Parathyroid adenoma (tissue), 2 donors: ENCODE results near the gene ZNF844.

Source experiments
- H2AFZ ChIP-seq: fragments of 300-600 bp; sonication (generic); one replicate; pipeline ENCODE4 v1.7.0; 2017; ENCODE audit warnings: antibody characterized with exemption, mild to moderate bottlenecking
- H3K27ac ChIP-seq: fragments of 300-600 bp; sonication (generic); one replicate; pipeline ENCODE4 v1.7.0; 2017
- H3K27me3 ChIP-seq: fragments of 300-600 bp; sonication (generic); one replicate; pipeline ENCODE4 v1.7.0; 2017; ENCODE audit warnings: low read length; ENCODE audit not compliant: control insufficient read depth, insufficient read depth
- H3K36me3 ChIP-seq: fragments of 300-600 bp; sonication (generic); one replicate; pipeline ENCODE4 v1.7.0; 2017; ENCODE audit warnings: low read length; ENCODE audit not compliant: control insufficient read depth, insufficient read depth
- H3K4me1 ChIP-seq: fragments of 300-600 bp; sonication (generic); one replicate; pipeline ENCODE4 v1.7.0; 2017; ENCODE audit warnings: control low read depth
- H3K4me2 ChIP-seq: fragments of 300-600 bp; sonication (generic); one replicate; pipeline ENCODE4 v1.7.0; 2017; ENCODE audit warnings: low read length
- H3K4me3 ChIP-seq: fragments of 300-600 bp; sonication (generic); one replicate; pipeline ENCODE4 v1.7.0; 2017; ENCODE audit warnings: low read depth, low read length
- H3K79me2 ChIP-seq: fragments of 300-600 bp; sonication (generic); one replicate; pipeline ENCODE4 v1.7.0; 2017; ENCODE audit warnings: control low read depth
- H3K9ac ChIP-seq: fragments of 300-600 bp; sonication (generic); one replicate; pipeline ENCODE4 v1.7.0; 2017; ENCODE audit warnings: mild to moderate bottlenecking
- H3K9me3 ChIP-seq: fragments of 300-600 bp; sonication (generic); one replicate; pipeline ENCODE4 v1.7.0; 2017; ENCODE audit warnings: low read length; ENCODE audit not compliant: control insufficient read depth
- TF ChIP-seq, protein P1 (sequence below): fragments of 300-600 bp; sonication (generic); IDR thresholded peaks from one replicate; pipeline ENCODE4 v1.7.0; 2017; ENCODE audit warnings: antibody characterized with exemption, mild to moderate bottlenecking
- donor health status: primary hyperparathyroidism.

ZNF844 gene

DNA sequence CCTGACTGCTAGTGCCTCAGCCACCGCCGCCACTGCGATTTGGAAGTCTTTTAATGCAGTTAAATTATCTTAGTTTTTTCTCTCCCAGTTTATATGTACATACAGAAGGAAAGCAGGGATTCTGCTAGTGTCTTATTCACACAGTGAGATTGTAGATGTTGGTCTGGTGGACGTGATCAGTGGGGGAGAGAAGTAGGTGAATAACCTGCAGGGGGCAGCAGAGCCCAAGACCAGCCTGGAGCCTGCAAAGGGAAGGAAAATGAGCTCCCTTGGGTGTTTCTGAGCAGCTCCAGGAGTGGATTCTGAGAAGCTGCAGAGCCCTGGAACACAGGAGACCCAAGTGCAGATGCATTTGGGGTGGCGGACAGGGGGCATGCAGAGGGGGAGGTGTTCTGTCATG is 26.3 kb downstream of the ZNF844 start:
- Histone ChIP-seq H3K4me2 (no peak overlapping the region), H3K27me3 (no peaks in the 10 kb centered on the region), H3K27ac (no peak overlapping the region), H2AFZ (no peak overlapping the region), H3K36me3 (no peaks in the 10 kb centered on the region), H3K9ac (no peak overlapping the region), H3K9me3 (no peaks in the 10 kb centered on the region), H3K4me3 (no peak overlapping the region), H3K4me1 (no peaks in the 10 kb centered on the region), H3K79me2 (no peaks in the 10 kb centered on the region)
- TF ChIP-seq, protein P1, sequence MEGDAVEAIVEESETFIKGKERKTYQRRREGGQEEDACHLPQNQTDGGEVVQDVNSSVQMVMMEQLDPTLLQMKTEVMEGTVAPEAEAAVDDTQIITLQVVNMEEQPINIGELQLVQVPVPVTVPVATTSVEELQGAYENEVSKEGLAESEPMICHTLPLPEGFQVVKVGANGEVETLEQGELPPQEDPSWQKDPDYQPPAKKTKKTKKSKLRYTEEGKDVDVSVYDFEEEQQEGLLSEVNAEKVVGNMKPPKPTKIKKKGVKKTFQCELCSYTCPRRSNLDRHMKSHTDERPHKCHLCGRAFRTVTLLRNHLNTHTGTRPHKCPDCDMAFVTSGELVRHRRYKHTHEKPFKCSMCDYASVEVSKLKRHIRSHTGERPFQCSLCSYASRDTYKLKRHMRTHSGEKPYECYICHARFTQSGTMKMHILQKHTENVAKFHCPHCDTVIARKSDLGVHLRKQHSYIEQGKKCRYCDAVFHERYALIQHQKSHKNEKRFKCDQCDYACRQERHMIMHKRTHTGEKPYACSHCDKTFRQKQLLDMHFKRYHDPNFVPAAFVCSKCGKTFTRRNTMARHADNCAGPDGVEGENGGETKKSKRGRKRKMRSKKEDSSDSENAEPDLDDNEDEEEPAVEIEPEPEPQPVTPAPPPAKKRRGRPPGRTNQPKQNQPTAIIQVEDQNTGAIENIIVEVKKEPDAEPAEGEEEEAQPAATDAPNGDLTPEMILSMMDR: peak; percentile 68

DNA sequence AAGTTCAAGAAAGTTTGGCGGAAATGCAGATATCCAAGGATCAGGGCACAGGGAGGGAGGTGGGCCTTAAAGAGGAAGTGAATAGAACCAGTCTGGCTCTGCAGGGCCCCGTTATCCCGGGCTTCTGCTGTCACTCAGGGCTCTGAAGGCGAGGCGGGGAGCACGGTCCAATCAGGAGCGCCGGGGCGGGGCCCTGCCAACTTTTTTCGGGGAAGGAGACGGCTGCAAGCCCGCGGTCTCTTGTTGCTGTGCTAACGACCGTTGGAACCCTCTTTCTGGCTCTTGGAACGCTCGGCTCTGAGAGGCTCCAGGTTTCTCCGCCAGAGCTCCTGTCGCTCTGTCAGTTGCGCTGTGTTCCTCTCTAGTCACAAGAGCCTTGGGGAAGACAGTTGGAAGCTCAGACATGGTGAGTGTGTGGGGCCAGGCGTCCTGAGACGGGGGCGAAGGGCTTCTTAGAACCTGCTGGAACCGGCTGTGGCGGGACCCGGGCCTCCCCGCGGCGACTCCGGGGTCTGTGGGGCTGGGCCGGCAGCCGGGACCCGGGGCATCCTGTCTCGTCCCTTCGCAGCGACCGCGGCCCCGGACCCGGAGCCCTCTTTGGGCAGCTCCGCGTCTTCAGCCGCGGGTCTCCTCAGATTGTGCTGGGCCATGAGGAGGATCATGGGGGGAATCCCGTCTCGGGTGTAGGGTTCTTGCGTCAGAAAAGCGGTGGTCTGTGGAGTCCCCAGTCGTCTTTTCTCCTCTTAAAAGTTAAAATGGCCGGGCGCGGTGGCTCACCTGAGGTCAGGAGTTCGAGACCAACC is 27.7 kb downstream of the ZNF844 start:
- Histone ChIP-seq H3K4me1 (no peaks in the 10 kb centered on the region), H3K9me3 (no peaks in the 10 kb centered on the region), H3K27ac (no peak overlapping the region), H3K9ac (no peak overlapping the region), H3K79me2 (no peaks in the 10 kb centered on the region), H2AFZ (peak overlapping the region; percentile 82), H3K36me3 (no peaks in the 10 kb centered on the region), H3K4me3 (peak overlapping the region; percentile 56), H3K4me2 (peak overlapping the region; percentile 86), H3K27me3 (no peaks in the 10 kb centered on the region)
- TF ChIP-seq, protein P1: no peak

DNA sequence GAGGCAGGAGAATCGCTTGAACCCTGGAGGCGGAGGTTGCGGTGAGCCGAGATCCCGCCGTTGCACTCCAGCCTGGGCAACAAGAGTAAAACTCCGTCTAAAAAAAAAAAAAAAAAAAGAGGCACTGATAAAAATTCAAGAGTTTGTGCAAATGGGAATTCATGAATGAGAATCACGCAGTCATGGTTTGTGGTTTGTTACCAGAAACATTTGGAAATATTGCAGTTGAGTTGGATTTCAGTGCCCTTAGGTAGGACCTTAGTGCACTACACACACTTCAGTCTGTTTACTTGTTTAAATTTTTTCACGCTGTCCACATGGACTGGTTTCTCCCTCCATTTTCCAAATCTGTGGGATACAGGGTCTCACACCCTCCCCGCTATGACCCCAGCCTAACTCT is 28.4 kb downstream of the ZNF844 start:
- Histone ChIP-seq H3K4me1 (no peaks in the 10 kb centered on the region), H3K4me2 (no peak overlapping the region), H3K9ac (no peak overlapping the region), H3K27me3 (no peaks in the 10 kb centered on the region), H3K9me3 (no peaks in the 10 kb centered on the region), H3K79me2 (no peaks in the 10 kb centered on the region), H3K4me3 (no peak overlapping the region), H3K36me3 (no peaks in the 10 kb centered on the region), H3K27ac (no peak overlapping the region), H2AFZ (no peak overlapping the region)
- TF ChIP-seq, protein P1: no peak

DNA sequence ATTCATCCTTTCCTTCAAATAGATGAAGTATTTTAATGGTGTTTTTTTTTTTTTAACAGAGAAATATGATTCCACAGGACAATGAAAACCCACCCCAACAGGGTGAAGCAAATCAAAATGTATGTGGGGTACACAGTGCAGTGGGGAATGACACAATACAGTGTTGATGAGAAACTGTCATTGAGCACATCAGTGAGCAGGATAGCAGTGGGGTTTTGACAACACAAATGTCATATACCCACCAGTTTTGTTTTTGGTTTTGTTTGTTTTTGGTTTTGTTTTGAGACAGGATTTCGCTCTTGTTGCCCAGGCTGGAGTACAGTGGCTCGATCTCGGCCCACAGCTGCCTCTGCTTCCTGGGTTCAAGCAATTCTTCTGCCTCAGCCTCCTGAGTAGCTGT is 29.2 kb downstream of the ZNF844 start:
- H3K27ac ChIP-seq: no peak overlapping the region
- no peak overlapping the region for H2AFZ ChIP-seq
- no peaks in the 10 kb centered on the region for H3K27me3 ChIP-seq
- H3K9ac ChIP-seq: no peak overlapping the region
- H3K9me3 ChIP-seq: no peaks in the 10 kb centered on the region
- no peaks in the 10 kb centered on the region for H3K36me3 ChIP-seq
- H3K4me3 ChIP-seq: no peak overlapping the region
- TF ChIP-seq, protein P1: no peak
- H3K4me2 ChIP-seq: no peak overlapping the region
- H3K4me1 ChIP-seq: no peaks in the 10 kb centered on the region
- no peaks in the 10 kb centered on the region for H3K79me2 ChIP-seq
